K562 (cell line): ENCODE data around the gene TMEM163.

Experiments
- CTCF ChIP-seq, 3 experiments: IDR thresholded peaks in 2 of 3; conservative IDR thresholded peaks in 1 of 3; 2 replicates each; pipeline ENCODE4 v1.5.1; 2011 to 2012; ENCODE audit warnings: low read length in 3 of 3, mild to moderate bottlenecking in 3 of 3, control low read depth in 2 of 3, improper control_type of control experiment in 1 of 3, inconsistent platforms in 1 of 3, low read depth in 1 of 3, mixed read lengths in 1 of 3, moderate library complexity in 1 of 3; ENCODE audit not compliant: insufficient read depth in 2 of 3
- JUND ChIP-seq, 2 experiments: IDR thresholded peaks; 2 replicates in 1 of 2; 3 replicates in 1 of 2; pipeline ENCODE4 v1.6.1; 2011; ENCODE audit warnings: borderline replicate concordance in 2 of 2, low read depth in 2 of 2, low read length in 2 of 2, improper control_type of control experiment in 1 of 2, missing biosample characterization in 1 of 2, missing genetic modification characterization in 1 of 2, missing genetic modification reagents in 1 of 2
- NR2C2 ChIP-seq, 2 experiments: fragments of 200-800 bp in 1 of 2; sonication (Bioruptor generic) in 1 of 2; sonication (generic) in 1 of 2; formaldehyde crosslinking in 1 of 2; IDR thresholded peaks; 2 replicates each; pipeline versions ENCODE4 v1.6.1 to v1.8.0; 2016 to 2022; ENCODE audit warnings: mild to moderate bottlenecking in 1 of 2, missing compliant biosample characterization in 1 of 2, missing genetic modification characterization in 1 of 2, missing genetic modification reagents in 1 of 2
- POLR2A ChIP-seq: fragments of 450-650 bp; conservative IDR thresholded peaks from 2 replicates; pipeline ENCODE4 v1.6.1; 2016
- RCOR1 ChIP-seq, 2 experiments: IDR thresholded peaks; 2 replicates each; pipeline ENCODE4 v1.6.1; 2012; ENCODE audit warnings: low read depth in 2 of 2, low read length in 2 of 2, borderline replicate concordance in 1 of 2, improper control_type of control experiment in 1 of 2
- RFX5 ChIP-seq: IDR thresholded peaks from 2 replicates; pipeline ENCODE4 v1.6.1; 2011; ENCODE audit warnings: low read depth, mild to moderate bottlenecking, improper control_type of control experiment, low read length
- TFAP4 ChIP-seq: sonication (generic); formaldehyde crosslinking; IDR thresholded peaks from 2 replicates; pipeline ENCODE4 v1.8.0; 2022; ENCODE audit warnings: missing genetic modification reagents, mild to moderate bottlenecking, moderate library complexity, borderline replicate concordance
- USF1 ChIP-seq: sonication (generic); formaldehyde crosslinking; IDR thresholded peaks from 2 replicates; pipeline ENCODE4 v1.9.0; 2022; ENCODE audit warnings: mild to moderate bottlenecking, missing genetic modification reagents

GRCh38 chr2:134727385-134727784, 8.6 kb upstream of the TMEM163 start:
- TF ChIP-seq NR2C2 (CRISPR knock-in tag; IDR thresholded peaks at IDR 0.05) (no peak), NR2C2 (tag; IDR thresholded peaks at IDR 0.05) (no peak), TFAP4 (CRISPR knock-in tag) (no peak), USF1 (CRISPR knock-in tag) (no peak), JUND (IDR thresholded peaks at IDR 0.05; ENCODE audit: borderline replicate concordance, low read depth, low read length) (peak; percentile 51), JUND (tag; IDR thresholded peaks at IDR 0.05; ENCODE audit: borderline replicate concordance, low read depth, low read length) (peak; percentile 45; the same call in 1 of the 3 replicates), RFX5 (no peak), POLR2A (no peak), RCOR1 (IDR thresholded peaks at IDR 0.05; ENCODE audit: borderline replicate concordance in 1 of 2, low read depth in 2 of 2, low read length in 2 of 2) (no peak), CTCF (IDR thresholded peaks at IDR 0.05 in 2 of 3, conservative IDR thresholded peaks at IDR 0.05 in 1 of 3; ENCODE audit: insufficient read depth in 2 of 3, low read depth in 1 of 3, low read length in 3 of 3) (no peak)
